Heart left ventricle (tissue), 13 donors: ENCODE results near the gene STAC2.

Experiments
- POLR2A ChIP-seq, 2 donors: fragments of 450-650 bp; IDR thresholded peaks; one replicate each; pipeline ENCODE4 v1.6.1; 2017; ENCODE audit warnings: antibody characterized with exemption in 2 of 2, mild to moderate bottlenecking in 2 of 2, moderate library complexity in 2 of 2
- TF ChIP-seq, protein P1 (sequence below), 12 donors: fragments of 200-600 bp; sonication (generic) in 4 of 12; IDR thresholded peaks; one replicate each; pipeline versions ENCODE4 v1.5.0 to v1.8.0; 2018 to 2022; ENCODE audit warnings: antibody characterized with exemption in 12 of 12, mild to moderate bottlenecking in 5 of 12
- donor health status: ischemic (EF 13 %, LVEDD 7.1; RV severe dilation, severe dysfunction).
- donor health status: DM: no; HTN: yes; CAD: no.
- donor health status: DM: no; HTN: no; CAD: no.
- donor health status: ischemic (EF 25% LVEDD 6.9; RV normal size, moderate dysfunction).
- donor health status: ischemic (EF 25% LVEDD 5.7; RV mildly dilated, moderate dysfunction).
- donor health status: ischemic (EF 35%, LVEDD 5.7; RV mildly dilated, moderate dysfunction).
- donor health status: nonischemic (EF 11% LVEDD 7.7; RV severe dilation, severe dysfunction).
- donor health status: DM: yes; HTN: yes; CAD: no.
- donor health status: PGD.
- donor health status: ischemic (EF 29% LVEDD 5.4; RV normal size, mild dysfunction).
- donor health status: nonischemic (EF 23%, LVEDD 6.1; RV moderate dilation, normal function).

- TF ChIP-seq, protein P1, sequence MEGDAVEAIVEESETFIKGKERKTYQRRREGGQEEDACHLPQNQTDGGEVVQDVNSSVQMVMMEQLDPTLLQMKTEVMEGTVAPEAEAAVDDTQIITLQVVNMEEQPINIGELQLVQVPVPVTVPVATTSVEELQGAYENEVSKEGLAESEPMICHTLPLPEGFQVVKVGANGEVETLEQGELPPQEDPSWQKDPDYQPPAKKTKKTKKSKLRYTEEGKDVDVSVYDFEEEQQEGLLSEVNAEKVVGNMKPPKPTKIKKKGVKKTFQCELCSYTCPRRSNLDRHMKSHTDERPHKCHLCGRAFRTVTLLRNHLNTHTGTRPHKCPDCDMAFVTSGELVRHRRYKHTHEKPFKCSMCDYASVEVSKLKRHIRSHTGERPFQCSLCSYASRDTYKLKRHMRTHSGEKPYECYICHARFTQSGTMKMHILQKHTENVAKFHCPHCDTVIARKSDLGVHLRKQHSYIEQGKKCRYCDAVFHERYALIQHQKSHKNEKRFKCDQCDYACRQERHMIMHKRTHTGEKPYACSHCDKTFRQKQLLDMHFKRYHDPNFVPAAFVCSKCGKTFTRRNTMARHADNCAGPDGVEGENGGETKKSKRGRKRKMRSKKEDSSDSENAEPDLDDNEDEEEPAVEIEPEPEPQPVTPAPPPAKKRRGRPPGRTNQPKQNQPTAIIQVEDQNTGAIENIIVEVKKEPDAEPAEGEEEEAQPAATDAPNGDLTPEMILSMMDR (IDR thresholded peaks at IDR 0.05), result peak in 11 of 12 donors; percentile 12 to 61 (median 39)
- TF ChIP-seq POLR2A (IDR thresholded peaks at IDR 0.05), result no peak
Measured at GRCh38 chr17:39194089-39194984, 31.4 kb downstream of the STAC2 start.
